Adipose tissue (tissue), 3 donors: ENCODE data around the gene TSFM. TPM values are rescaled to one million over a fixed set of nuclear protein-coding genes. Genes with fewer than 3 reads are reported as not detected.
A peak's percentile ranks its signal among the peaks of the same experiment; 100 is the strongest.

Experiments used
- H3K27ac ChIP-seq: one replicate; pipeline ENCODE4 v1.5.1; 2013; ENCODE audit warnings: low read depth, low read length
- WGBS, 3 donors: extraction: QIAGEN DNeasy Blood & Tissue Kit; methylation state at CpG; one replicate each; pipeline ENCODE4 v1.1.7; 2013; 5-methylcytosine and 5-hydroxymethylcytosine counted together
- polyA plus RNA-seq, 3 donors: library from polyadenylated mRNA; stranded (reverse); fragments of 200-250 nt; gene quantifications; one replicate each; pipeline ENCODE4 v1.2.3, GENCODE V29; 2013
- donor health status: healthy with polysubstance abuse.
- donor health status: Bipolar disorder and iron deficiency.
- donor health status: healthy.

Gene TSFM
- polyA plus RNA-seq, 3 donors = 14.4 to 32.6 (median 23.8) TPM

DNA sequence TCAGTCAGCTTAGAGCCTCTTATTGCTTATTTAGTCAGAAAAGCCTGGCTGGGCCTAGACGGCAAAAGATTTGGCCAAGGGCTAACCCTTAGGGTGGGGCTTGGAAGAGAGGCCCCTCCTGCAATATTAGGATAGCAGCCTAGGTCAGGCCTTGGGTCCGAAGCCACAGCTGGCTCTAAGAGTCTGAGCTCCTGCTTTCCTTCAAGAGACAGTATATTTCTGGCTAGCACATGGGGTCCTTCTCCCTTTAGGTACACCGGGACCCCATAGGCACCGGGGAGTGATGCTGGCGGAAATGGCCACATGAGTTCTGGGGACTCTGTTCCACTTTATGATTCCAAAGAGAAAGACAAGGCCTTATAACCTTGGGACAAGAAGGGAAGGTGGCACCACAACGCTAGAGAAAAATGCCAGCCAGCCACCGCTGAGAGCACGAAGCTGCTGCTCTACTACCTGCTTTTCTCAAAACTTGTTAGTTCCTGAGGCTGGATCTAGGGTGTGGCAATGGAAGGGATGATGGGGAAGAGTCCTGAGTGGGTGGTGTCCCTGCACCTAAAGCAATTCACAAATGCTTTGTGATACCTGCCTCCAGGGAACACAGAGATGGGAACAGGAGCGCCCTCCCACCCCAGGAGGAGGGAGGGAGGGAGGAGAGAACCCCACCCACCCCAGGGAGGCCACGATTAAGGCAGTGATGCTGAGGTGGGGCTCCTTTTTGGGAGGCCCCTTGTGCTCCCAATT is 39.1 kb downstream of the TSFM start:
- H3K27ac ChIP-seq = no peak overlapping the region
- WGBS, 3 donors = 78 to 87% (median 81%) methylated on average over 10 of the region's 10 CpGs

DNA sequence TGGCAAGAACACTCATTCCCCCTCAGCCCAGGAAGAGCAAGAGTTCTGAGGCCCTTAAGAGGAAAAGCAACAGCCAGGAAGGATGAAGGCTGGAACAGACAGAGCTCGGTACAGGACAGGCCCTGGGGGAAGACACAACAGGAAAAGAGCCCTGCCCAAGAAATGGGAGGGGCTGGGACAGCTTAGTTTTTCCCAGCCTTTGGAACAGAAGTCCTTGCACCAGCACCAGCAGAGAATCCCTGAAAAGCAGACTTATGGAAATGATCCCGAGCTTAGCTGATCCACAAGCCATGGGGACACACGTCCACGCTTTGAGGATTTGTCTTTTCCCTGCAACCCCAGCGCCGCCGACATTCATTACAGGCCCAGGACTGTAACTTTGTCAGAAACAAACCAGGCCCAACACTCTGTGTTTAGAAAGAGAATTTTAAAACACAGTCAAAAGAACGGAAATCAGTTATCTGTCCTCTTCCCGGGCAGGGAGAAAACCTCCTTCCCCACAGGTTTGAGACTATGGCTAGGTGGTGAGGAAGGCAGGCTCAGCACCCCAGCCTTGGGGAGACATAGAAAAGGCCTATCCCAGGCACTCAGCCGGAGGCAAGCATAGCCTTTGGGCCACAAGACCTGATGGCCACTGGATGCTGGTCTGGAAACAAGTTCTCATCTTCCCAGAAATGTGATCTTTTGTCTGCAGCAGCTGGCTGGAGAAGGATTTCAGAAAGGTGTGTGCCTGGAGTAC is 40.0 kb downstream of the TSFM start:
- WGBS, 3 donors = 71 to 81% (median 74%) methylated on average over 10 of the region's 10 CpGs
- H3K27ac ChIP-seq = no peak overlapping the region

DNA sequence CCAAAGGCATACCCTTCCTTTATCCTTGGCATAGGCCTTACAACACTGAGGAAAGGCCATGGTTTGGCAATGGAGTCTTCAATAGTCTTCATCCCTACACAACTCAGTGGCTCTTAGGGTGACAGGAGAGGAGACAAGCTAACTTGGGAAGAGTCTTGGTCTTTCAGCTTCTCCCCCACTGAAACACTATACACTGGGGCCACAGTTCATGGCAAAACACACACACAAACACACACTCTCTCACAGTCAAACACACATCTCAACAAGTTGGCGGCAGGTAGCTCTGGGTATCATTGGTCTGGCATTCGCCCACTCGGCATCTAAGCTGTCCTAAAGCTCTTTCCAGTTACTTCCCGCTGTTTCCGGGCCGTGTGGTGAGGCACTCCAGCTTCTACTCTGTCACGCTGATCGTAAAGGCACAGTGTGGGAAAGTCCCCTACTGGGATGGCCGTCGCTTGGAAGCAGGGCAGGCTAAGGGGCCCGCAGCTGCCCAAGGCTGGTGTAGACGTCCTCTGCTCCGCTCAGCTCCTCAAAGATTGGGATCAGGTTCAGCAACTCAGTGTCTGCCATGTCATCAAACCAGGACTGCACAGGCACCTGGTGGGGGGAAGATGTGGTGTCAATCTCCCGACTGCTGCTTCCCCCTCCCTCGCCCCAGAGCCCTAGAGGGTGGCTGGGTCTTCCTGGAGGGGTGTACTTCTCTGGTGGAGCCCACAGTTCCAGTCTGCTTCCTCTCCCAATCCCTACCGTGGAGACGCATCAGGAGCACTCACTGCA is 40.7 kb downstream of the TSFM start:
- H3K27ac ChIP-seq = no peak overlapping the region
- WGBS, 3 donors = 81 to 89% (median 86%) methylated on average over 17 of the region's 17 CpGs

DNA sequence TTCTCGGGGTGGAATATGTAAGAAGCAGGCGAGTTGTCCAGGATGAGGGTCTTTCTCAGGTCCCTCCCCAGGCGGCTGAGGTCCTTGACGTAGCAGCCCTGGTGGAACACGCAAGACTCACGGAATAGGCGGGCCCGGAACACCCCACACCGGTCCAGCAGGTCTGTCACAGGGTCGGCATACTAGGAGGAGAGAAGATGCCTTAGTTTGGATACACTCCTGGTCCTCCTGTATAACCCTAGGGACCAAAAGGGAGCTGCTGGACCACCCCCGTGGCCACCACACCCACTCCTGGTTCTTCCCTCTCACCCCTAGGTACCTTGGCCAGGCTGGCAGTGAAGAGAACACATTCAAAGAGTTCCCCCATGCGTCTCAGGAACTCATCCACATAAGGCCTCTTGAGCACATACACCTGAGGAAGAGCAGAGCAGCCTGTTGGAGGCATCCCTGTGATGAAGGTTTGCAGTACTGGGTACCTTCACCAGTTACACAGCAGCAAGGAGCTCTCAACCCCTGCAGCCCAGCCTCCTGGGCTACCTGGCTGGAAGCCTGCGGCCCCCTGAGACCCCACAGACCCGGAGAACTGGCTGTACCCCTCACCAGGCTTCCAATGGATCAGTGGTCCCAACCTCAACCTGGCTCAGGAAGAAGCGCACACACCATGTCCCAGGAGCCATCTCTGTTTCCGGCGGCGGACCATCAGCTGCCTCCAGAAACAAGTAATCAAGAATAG is 41.5 kb downstream of the TSFM start:
- no peak overlapping the region for H3K27ac ChIP-seq
- WGBS, 3 donors = 90 to 91% (median 90%) methylated on average over 18 of the region's 18 CpGs

DNA sequence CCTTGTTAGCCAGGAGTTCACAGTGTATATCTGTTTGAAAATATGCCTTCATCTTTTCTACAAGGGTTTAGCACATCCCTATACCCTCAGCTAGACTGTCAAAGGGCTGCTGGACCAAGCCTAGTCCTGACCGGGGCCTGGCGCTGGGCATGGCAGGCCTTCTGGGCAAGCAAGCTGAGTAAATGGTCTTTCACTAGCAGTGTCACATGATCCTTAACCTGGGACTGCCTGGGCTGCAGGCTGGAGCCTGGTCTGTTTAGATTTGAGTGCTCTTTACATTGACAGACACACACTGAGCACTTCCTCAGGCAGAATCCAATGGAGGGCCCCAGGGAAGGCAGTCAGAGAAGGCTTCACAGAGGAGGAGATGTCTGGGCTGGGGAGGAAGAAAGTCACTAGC is 42.9 kb downstream of the TSFM start:
- 92 to 98% (median 95%) methylated on average over 2 of the region's 2 CpGs for WGBS, 3 donors
- H3K27ac ChIP-seq = no peak overlapping the region

DNA sequence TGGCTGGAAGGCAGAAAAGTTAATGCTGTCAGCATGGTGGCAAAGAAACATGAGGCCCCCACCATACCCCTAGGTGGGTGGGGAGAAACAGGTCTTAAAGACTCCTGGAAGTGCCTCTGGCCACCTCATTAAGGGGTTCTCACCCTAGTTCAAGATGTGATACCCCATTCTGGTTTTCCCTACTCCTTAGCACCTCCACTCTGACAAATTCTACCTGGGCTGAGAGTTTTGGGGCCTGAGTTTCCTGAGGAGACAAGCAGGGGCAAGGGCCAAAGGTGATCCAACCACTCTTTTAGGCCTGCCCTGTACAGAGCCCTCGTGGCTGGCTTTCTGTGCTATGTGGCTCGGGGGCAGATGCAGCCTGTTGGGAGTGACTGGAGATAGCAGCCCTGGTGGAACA is 43.8 kb downstream of the TSFM start:
- WGBS, 3 donors = 83 to 90% (median 85%) methylated on average over 2 of the region's 2 CpGs
- no peak overlapping the region for H3K27ac ChIP-seq

DNA sequence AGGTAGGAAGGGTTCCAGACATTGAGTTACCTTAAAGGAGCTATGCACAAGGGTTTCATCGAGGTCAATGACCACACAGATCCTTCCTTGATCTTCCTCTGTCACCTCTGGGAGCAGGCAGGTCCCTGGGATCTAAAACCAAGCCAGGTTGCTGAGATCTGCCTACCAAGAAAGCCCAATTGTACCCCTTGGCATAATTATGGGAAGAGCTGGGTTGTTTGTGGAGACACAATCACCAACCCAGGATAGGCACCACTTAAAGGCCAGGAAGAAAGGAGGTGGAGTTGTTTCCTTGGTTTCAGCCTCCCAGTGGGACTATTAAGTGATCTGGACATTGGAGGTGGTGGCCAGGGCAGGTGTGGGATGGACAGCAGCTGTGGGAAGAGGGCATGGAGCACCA is 44.4 kb downstream of the TSFM start:
- H3K27ac ChIP-seq = no peak overlapping the region
- WGBS, 3 donors = 82 to 84% (median 82%) methylated on average over 1 of the region's 1 CpG

DNA sequence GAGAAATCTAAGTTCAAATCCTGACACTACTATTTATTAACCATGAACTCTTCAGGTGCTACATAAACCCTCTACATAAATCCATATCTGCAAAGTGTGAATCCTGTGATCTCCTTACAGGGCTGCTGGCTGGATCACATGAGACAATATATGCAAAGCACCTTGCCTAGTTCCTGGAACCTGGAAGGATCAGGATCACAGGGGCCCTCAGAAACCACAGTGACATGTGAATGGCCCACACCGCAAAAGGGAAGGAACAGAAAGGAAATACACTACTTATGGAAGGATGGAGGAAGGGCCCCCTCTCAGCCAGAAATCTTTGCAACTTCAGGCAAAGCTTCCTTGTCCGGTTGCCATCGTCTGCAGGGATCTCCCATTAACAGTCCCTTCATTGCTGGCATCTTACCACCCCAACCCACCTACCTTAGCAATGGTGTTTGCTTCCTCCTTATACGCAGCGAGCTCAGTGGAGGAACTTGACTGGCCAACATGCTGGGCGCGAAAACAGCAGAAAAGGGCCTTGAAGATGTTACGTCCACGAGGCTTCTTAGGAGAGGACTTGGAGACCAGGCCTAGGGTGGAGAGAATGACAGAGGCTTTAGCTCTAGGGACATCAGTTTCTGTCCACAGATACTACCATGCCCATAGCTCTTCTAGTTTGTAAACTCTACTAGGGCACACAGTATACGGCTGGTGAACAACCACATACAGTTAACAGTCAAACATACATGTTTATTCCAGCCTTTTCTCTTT is 46.6 kb downstream of the TSFM start:
- 51 to 64% (median 57%) methylated on average over 10 of the region's 10 CpGs for WGBS, 3 donors
- no peak overlapping the region for H3K27ac ChIP-seq

DNA sequence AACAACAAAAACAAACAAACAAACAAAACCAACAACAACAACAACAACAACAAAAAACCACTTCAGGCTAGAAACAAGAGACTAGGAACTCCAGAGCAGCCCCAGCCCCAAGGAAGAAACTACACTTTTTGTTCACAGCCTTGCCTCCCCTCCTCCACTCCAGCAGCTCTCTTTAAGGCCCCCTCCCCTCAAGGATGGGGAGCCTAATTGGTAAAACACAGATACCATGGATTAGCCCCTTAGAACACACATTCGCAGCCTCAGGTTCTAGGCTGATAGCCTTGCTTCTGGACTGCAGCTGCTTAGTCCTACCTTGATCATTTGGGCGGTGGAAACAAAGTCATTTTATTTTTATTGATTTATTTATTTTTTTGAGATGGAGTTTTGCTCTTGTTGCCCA is 47.8 kb downstream of the TSFM start:
- 75 to 93% (median 88%) methylated on average over 2 of the region's 2 CpGs for WGBS, 3 donors
- no peak overlapping the region for H3K27ac ChIP-seq

DNA sequence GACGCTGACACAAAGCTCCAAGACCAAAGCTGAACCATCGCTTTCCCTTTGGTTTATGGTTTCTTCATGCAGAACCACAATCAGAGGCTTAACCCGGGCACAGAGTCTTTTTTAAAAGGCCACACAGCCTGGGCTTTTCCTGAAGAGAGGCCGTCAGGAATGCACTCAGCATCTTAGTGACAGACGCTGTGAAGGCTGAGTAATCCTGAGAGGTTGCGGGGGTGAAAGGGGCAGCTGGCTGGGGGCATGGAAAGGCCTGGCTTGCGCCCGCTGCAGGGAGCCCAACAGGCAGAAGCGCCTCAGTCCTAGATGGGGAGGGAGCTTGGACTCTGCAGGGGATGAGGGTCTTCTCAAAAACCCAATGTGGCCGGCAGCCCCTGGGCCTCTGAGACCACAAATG is 50.4 kb downstream of the TSFM start:
- WGBS, 3 donors = 42 to 47% (median 42%) methylated on average over 10 of the region's 10 CpGs
- H3K27ac ChIP-seq = no peak overlapping the region

DNA sequence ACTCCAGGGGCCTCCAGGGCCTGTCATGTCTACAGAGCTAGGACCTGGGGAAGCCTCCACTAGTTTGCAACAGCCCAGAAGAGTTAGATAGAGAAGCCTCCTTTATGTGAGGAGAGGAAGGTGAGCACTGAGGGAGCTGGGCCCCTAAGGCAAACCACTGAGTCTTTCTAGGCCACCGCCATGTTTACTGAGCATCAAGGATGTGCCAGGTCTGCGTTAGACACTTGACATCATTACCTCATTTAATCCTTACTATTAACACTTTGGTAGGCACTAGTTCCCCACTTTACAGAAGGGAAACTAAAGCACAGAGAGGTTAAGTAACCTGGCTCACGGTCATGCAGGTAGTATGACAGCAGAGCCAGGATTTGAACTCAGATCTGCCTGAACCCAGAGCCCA is 51.1 kb downstream of the TSFM start:
- 46 to 70% (median 62%) methylated on average over 3 of the region's 3 CpGs for WGBS, 3 donors
- no peak overlapping the region for H3K27ac ChIP-seq

DNA sequence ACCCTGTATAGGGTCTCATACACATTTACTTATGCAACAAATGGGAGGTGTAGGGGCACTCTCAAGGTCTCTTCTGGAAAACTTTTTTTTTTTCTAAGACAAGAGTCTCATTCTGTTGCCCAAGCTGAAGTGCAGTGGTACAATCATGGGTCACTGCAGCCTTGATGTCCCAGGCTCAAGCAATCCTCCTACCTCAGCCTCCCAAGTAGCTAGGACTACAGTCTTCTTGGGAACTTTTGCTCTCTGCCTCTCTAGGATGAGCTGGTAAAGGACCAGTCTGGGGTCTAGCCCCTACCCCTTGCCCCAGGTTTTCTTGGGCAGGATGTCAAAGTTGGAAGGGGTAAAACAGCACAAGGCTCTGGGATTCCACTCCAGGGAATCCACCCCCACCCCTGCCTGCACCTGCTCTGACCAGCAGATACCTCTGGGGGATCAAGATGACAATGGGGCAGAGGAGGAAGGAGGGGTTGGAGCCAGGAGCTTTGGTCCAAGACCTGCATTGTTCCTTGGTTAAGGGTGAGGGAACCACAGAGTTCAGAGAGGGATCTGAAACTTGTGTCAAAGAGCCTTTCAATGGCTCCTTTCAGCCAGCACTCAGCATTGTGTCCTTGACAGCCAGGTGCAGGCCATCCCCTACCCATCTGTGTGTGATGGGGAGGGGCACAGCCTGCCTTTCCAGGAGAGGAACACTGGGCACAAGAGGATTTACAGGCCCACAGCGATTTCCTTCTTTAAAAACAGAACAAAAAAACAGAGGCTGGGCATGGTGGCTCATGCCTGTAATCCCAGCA is 51.7 kb downstream of the TSFM start:
- 0 to 16% (median 12%) methylated on average over 1 of the region's 1 CpG for WGBS, 3 donors
- no peak overlapping the region for H3K27ac ChIP-seq

DNA sequence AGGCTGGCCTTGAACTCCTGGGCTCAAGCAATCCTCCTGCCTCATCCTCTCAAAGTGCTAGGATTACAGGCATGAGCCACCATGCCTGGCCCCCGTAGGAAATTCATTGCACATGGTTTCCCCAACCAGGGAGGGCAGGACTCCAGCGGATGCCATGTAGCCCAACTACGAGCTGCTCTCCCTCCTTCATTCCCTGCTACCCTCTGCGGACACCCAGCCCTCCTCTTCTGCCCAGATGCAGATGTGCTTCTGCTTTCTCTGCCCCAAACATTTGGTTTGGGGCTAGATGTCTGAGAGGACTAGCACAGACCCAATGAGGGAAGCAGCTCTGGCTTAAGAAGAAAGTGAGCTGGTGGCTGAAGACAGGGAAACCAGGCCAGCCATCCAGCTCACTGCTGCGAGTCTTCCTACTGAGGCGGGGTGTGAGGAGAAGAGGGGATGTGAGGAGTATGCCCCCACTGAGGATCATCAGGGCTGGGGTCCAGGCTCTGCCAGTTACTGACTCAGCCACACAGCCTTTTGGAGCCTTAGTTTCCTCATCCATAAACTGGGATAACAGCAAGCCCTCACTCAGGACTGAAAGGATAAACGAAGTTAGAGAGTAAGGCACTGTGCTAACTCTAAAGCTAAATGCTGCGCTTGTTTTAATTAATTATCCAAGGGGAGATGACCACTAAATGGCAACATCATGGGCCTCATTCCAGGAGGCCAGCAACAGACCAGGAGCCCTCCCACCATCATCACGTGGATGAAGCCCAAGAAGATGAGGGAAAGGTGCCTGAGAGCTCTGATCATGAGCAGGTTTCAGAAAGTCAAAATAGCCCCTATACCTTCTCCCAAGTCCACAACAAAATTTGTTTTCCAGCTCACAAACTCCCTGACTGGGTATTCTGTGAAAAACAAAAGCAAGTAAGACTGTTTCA is 53.0 kb downstream of the TSFM start:
- WGBS, 3 donors = 33 to 59% (median 37%) methylated on average over 9 of the region's 9 CpGs
- H3K27ac ChIP-seq = no peak overlapping the region

DNA sequence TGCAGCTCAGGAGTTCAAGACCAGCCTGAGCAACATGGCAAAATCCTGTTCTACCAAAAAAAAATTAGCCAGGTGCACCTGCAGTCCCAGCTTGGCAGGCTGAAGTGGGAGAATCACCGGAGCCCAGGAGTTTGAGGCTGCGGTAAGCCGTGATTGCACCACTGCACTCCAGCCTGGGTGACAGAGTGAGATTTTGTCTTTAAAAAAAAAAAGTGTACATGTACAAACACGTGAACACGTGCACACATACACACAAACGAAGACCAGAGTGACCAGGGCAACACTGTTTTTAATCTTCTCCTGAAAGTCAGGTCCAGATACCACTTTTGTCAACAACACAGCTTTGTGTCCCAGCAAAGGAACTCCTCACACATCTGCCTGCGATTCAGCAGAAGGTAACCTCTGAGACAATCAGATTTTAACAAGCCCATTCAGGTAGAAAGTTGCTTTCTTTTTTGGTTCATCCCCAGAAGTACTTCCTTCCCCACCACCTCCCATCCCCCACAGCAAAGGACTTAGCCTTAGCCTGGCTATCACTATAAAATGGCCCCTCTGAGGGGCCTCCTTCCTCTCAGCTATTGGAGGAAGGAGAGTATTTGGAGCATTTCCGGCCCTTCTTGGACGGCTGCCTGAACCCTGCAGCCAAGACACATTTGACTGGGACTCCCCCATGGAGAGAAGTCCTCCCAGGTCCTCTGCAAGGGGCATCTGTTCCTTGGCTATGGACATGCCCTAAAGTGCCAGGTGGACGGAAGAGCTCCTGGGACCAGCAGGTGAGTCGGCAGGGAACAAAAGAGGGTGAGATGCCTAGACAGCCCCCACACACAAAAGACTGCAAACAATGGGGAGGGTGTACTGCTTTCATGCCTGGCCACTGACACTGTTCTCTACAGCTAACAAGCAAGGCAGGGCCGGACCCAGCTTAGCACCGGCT is 54.1 kb downstream of the TSFM start:
- H3K27ac ChIP-seq = no peak overlapping the region
- 5 to 8% (median 5%) methylated on average over 13 of the region's 13 CpGs for WGBS, 3 donors

DNA sequence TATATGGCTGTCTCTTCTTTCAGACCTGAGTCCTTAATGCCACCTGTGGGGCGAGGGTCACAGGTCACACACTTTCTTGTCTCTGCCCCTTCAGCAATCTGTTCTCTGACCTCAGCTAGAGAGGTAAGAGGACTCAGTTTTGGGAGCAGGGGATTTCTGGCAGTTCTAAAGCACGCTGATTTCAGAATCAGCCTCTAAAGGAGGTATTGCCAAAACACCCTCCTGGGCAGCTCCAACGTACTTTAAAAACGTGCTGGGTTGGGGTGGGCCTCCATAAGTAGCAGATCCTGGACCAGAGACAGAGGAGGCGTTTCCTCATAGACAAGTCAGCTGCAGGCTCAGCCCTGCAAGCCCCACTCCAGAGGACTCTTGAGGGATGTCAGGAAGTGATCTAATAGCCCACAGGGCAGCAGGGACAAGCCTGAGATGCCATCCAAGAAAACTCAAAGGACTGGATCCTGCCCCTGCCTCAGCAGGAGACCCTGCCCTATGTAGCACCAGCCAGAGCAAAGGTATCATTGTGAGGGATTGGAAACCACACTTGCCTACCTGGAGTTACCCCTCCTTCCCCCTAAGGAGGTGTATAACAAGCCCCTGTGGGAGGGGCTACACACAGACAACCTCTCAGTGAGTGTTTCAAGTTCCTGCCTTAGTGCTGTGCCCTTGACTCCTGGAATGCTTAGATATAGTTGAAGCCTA is 55.4 kb downstream of the TSFM start:
- peak overlapping the region; percentile 17 for H3K27ac ChIP-seq
- 8 to 21% (median 13%) methylated on average over 5 of the region's 5 CpGs for WGBS, 3 donors
